HG03432 (cell line): Measurements from ENCODE around the gene SLC24A3.

Experiments used
- ATAC-seq: cut with Tn5 transposase; IDR thresholded peaks from one replicate; pipeline ENCODE4 v1.9.1; 2021; ENCODE audit warnings: mild to moderate bottlenecking, moderate library complexity; ENCODE audit not compliant: unreplicated experiment

SLC24A3 gene

DNA sequence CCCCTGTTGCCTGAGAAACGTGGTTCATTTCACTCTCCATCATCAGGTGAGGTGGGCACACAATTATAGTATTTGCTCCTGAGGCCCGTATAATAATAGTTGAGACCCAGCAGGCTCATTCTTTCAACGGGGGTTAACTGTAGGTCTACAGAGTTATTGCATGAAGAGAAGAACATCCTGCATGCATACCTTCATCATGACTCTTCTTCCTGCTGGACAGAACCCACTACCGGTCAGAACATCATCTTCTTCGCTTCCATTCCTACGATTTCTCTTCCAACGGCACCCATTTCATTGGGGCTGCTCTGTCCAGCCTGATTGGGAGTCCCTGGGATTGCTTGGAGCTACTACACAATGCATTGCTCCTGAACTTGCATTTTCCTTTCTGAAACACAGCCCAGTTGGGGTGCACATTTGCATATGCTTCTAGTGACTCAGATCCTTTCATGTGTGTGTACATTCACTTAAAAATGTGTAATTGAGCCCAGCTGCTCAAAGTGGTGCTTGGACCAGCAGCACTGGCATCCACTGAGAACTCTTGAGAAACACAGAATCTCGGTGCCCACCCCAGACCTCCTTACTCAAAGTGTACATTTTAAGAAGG is 57.4 kb downstream of the SLC24A3 start:
- no peak for ATAC-seq

DNA sequence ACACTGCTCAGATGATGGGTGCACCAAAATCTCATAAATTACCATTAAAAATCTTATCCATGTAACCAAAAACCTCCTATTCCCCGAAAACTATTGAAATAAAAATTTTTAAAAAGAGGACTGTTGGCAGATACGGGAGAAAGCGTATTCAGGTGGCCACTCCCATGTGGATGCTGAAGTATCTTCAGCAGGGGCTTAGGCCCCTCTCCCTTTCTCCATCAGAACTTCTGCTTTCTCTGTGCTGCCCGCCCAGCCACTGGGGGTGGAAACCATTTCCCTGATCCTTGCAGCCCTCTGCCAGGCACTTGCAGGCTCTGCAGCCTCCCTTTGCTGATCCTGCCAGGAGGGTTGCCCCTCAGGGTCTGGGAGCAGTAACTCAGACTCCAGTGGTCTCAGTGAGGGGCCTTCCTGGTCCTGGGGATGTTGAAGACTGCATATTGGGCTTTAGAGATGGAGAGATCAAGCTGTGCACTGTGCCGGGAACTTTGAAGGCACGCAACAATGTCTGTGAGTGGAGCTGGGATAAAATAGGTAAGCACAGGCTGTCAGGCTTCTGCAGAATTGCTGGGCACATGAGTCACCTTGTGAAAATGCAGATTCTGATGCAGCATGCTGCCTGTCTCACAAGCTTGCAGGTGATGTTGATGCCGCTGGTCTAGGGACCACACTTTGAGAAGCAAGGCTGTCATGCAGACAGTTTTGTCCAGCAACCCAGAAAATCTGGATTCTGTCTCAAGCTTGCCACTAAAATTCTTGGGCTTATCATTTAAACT is 59.6 kb downstream of the SLC24A3 start:
- ATAC-seq, result no peak

DNA sequence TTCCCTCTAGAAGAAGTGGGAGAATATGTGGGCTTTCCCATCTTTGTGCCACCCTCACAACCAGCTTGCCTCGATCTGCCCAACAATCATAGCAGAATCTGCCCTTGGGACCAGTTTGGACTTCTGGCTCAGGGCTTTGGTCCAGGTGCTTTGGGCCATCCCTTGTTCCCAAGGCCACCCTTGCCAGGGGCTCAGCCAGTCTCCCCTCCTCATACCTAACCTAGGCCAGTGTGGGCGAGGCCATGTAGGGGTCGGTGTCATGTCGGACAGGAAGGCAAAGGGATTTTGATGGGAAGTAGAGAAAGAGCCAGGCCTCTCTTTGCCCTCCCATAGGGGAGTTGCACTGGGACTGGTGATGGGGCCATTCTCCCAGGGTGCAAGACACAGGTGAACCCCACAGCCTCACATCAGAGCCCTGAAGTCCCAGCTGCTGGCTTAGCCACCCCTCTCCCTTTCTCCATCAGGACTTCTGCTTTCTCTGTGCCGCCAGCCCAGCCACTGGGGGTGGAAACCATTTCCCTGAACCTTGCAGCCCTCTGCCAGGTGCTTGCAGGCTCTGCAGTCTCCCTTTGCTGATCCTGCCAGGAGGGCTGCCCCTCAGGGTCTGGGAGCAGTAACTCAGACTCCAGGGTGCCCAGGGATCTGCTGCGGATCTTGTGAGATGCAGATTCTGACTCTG is 60.7 kb downstream of the SLC24A3 start:
- ATAC-seq, result no peak

DNA sequence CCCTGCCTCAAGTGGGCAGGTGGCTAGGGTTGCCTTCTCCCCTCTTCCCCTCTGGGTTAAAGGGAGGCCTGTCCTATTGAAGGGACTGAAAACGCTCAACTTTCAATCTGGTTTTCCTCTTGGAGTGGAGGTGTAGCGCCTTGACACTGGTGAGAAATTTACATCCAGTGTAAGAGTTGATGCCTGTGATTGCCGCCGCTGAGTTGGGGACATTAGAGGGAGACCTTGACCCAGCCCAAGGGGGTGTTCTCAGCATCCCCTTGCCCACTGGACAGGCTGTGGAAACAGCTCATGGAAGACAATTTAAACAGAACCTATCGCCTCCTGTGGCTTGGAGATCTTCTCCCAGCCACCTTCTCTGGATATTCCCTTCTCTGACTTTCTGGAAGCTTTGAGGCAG is 61.6 kb downstream of the SLC24A3 start:
- ATAC-seq, result no peak

DNA sequence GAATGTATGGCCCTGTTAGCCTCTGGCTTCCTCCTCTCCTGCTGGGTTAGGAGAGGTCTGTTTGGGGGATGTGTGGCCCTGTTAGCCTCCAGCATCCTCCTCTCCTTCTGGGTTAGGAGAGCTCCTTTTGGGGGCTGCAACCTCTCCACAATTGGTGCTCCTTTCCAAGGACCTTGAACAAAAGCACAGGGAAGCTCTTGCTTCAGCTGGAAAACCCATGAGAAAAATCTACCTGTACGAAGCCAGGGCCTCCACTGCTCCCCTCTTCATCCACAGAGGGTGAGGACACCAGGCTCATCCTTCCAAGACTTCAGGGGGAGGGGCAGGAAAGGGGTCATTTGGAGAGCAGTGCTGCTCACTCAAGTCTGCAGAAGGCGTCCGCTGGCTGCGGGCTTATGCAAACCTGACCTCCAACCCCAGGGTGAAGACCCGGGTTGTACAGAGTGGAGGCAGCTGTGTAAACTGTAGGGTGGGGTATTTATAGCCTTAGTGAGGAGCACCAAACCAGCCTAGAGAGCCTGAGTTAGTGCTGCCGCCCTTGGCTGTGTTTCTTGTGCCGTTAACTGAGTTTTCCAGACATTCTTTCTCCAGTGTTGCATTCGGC is 62.1 kb downstream of the SLC24A3 start:
- ATAC-seq, result no peak

DNA sequence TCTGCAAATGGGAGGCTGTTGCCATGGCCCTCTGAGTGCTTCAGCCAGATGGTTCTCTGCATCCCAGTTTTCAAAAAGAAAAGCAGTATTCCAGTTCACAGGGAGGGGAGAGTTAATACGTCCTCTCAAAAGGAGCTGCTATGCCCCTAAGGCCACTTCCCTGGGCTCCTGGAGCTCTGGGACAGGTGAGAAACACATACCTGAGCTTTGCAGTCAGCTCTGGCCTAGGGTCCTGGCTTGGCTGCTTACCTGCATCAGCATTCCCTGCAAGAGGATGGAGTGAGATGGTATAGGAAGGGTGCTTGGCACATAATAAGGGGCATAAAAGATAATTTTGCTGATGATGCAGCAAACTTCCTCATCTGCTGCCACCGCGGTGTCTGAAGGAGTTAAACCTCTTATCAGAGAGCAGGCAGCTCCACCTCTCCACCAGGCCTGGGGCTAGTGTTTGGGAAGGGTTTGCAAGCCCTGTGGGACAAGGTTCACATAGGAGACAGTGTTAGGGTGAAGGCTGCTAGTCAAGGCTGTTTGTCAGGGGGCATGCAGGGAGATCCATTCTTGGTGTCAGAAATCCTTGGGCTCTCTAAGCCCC is 62.7 kb downstream of the SLC24A3 start:
- no peak for ATAC-seq

DNA sequence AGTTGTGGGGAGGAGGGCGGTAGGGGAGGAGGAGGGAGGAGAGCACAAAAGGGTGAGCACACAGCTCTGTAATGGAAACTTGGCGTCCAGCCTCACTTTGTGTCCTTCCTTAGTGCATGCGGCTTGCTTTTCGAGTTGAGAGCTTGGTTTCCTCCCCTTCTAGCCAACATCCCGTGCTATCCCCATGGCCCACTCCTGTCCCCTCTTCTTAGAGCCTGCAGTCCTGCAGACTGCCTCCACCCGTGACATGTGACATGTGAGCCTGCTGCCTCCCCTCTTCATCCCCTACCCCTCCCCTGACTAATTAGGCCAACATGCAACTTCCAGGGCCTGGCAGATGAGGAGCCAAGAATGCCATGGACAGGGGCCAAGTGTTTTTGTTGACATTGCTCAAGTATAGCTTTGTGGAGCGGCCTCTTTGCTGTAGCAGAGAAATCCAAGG is 63.2 kb downstream of the SLC24A3 start:
- no peak for ATAC-seq

DNA sequence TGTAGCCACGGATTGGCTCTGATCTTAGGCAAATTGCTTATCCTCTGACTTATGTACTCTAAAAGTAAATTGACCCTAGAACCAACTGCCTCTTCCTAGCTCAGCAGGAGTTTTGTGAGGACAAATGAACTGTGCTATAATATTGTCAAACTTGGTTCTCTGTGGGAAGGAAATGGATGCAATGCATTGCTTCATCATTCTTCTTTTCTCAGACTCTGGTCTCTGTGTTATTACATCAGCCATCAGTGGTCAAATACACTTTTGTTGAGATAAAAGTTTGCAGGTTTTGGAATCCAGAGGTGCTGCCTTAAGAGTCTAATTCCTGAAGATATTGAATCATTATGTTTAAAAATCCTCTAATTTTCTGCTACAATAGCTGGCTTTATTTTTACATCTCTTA is 64.9 kb downstream of the SLC24A3 start:
- ATAC-seq, result no peak

DNA sequence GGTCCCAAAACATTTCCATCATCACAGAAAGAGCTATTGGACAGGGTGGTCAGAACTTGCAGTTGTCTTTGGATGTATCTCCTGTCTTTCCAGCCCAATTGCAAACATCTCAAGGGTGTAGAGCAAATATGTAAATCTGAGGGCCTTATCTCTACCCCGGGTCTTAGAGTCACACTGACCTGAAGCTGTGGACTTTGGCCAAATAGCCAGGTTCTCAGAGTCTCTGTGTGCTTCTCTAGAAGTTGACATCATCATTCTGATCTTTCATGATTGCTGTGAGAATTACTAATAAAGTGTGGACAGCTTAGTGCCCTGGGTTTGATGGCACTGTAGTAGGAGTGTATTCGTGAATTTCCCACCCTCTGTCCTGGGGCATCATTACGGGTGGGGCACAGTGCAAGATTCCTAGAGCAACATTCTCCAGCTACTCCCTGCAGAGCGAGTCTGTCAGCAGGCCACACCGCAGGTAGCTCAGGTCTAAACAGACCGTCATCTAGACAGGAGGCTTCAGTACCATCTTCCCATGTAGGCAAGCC is 71.1 kb downstream of the SLC24A3 start:
- ATAC-seq, result no peak

DNA sequence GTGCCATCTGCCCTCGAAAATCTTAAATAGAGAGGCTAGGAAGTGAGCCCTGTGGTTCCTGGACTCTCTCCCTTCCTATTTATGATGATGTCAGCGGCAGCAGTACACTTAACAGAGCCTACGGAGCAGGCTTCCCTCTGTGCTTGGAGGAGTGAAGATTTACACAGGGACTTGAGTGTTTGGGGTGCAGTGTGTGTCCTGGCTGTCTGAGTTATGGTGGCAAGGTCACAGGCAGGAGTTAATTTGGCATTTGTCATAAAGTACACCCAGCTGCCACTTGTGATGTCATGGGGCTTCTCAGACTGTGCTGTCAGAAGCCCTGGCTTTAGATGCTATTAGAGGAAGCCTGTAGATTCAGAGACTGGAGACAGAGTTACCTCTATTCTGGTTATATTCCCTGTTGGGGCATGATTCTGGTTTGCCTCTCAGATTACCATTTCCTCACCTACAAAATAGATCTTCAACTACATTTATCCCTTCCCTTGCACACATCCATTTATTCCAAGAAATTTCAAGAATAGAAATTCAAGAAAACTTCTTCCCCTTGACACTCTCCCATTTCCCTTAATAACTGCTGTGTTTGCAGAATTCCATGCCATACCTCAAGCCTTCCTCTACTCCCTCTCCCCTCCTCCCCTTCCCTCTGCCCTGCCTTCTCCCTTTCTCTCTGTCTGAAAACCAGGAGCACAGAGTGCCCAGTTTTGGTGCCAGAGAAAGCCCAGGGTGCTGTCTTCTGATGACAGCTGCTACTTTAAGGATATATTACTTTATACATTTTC is 72.1 kb downstream of the SLC24A3 start:
- no peak for ATAC-seq

DNA sequence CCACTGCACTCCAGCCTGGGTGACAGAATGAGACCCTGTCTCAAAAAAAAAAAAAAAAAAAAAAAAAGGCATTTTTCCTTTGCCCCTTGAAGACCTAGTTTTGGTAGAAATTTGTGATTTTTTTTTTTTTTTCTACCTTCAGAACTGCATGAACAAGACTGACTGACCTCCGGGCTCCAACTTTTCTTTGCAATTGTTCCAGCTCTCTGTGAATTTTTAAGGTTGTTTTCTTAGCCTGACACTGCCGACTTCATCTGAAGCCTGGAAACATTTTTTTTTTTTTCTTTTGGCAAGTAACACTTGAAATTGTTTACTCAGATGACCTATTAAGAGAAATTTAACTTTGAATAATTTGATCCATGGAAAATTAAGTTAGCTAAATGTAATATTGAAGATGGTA is 73.0 kb downstream of the SLC24A3 start:
- ATAC-seq, result no peak

DNA sequence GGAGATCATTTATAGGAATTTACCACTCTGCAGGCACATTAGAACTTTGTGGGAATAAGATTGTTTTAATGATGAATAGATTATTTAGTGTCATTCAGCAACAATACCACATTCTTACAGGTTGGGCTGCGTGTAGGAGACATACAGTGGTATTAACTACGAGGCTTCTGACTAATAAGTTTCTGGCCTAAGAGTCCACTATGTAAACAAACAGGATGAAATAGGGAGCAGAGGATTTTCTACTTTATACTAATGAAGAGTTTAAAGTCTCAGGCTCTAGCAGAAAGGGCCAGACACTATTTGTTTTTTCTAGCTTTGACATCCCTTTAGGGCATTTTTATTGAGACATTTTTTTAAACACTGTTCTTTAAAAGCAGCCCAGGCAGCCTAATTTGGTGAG is 75.6 kb downstream of the SLC24A3 start:
- no peak for ATAC-seq

DNA sequence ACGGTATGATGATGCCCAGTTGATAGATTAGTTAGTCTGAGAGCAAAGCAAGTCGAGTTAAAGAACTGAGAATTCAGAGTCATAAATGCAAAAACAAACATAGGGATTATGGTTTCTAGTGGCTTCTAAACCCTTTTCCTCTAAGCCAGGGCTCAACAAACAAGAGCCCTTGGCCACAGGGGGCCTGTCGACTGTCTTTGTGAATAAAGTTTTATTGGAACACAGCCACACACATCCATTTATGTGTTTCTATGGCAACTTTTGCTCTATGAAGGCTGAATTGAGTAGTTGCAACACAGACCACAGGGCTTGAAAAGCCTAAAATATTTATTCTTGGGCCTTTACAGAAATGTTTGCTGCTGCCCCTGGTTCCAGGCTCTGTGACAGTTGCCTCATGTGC is 76.2 kb downstream of the SLC24A3 start:
- no peak for ATAC-seq

DNA sequence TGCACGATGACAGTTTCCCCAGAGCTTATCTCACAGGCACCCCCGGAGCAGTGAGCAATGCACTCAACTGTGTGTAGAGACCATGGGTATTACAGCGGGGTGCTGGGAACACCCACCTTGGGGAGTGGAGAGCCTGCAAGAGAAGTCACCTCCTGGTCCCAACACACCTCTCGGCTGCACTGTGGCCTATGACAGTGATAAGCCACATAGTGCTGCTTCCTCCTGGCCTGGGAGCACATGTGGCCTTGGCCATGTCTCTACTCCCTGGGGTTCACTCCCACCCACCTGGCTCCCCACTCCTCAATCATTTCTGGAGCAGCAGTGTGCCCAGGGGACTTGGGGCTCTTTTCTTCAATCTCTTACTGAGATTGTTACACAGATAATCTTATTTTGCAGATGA is 77.0 kb downstream of the SLC24A3 start:
- no peak for ATAC-seq

DNA sequence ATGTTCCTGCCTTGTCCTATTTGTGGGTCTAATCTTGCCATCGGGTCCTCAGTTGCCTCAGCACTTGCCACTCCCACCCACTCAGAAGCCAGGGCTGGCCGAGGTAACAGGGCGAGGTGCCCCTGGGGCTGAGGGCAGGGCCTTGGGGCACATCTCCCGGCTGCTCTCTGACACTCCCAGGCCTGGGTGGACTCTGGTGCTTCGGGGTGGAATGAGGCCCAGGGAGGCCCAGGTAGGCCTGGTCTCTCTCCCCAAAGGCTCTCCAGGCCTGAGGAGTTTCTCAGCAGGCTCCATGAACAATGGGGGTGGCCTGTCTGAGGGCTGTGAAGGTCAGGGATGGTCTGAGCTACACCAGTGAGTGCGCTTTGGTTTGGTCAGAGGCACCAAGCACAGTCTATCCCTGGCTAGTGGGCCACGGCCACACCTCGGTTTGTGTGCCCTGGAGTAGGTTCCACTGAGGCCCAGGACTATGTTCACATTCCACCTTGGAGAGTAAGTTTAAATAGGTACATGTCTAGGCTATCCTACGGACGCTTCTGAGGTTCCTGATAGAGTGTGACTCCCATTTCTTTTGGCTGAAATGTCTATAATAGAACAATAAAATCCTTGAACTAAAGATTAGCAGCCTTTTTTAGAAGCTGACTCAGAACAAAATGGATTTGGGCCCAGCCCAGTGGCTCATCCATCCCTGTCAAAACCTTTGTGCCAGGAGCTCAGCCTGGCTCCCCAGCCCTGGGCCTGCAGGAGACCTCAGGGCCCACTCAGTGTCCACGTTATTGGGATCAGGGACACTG is 78.8 kb downstream of the SLC24A3 start:
- no peak for ATAC-seq

DNA sequence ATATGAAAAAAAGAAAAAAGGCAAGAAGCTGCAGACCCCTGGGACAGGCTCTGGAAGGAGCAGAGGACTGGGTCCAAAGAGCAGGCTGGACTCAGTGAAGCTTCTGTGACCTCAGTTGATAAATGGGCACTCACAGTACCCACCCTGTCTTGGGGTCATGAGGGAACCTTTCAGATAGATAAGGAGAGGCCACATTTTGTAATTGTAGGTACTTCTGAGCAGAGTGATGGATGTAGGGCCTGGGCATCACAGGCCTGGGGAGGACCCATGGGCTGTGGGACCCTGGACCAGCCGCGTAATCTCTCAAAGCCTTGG is 79.3 kb downstream of the SLC24A3 start:
- ATAC-seq, result no peak

DNA sequence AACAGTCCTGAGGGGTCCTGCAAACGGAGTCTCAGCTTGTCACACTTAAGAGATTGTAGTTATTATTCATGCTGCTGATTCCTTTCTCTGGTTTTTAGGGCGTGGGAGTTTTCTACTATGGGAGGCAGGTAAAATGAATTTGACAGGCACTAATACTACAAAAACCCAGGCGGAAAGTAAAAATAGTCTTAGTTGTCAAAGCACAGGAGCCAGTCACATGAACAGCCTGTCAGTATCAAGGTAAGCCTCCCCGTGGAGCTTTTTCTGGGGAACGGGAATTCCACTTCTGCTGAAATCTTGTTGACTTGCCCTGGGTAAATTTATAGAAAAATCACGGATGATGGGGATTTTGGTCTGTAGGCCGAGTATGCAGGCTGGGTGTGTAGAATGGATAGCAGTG is 79.8 kb downstream of the SLC24A3 start:
- ATAC-seq, result no peak

DNA sequence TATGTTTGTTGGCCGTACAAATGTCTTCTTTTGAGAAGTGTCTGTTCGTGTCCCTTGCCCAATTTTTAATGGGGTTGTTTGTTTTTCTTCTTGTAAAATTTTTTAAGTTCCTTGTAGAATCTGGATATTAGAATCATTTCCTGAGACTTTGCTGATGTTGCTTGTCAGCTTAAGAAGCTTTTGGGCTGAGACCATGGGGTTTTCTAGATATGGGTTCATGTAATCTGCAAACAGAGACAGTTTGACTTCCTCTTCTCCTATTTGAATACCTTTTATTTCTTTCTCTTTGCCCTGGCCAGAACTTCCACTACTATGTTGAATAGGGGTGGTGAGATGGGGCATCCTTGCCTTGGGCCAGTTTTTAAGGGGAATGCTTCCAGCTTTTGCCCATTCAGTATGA is 82.6 kb downstream of the SLC24A3 start:
- ATAC-seq, result no peak

DNA sequence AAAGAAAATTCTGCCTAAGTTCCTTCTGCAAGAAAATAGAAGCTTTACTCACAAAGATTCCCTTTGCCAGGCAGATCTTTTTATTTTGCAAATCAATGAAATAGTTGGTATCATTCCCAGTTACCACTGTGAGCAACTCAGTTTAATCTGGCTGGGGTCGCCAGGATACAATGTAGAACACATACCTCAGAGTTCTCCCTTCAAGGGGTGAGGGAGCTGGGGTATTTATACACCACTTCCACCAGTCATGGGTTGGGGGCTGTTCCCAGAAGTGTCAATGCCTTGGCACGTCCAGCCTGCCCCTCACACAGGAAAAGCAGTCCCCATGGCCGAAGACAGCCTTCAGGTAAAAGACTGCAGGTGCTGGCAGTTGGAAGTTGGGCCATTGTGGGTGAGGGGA is 86.2 kb downstream of the SLC24A3 start:
- ATAC-seq, result no peak

DNA sequence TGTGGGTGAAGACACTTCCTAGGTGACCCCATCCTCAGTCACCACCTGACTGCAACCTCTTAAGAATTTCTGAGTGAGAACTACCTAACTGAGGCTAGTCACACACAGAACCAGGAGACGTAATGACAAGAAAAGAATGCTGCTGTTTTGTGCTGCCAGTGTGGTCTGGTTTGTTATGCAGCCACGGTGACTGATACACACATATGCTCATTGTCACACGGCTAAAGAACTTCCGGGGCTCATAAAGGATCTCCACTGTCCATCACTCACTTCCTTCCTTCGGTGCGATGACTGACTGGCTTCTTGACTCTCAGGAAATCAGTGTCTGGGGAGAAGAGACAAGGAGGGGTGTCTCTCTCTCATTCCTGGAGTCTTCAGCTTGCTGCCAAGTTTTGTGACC is 88.0 kb downstream of the SLC24A3 start:
- ATAC-seq, result no peak
